Measurements from ENCODE around the gene LBR. TPM values are rescaled to one million over a fixed set of nuclear protein-coding genes. Genes with fewer than 3 reads are reported as not detected.

The LBR gene
- total and polyA plus RNA-seq, 2 of the 4 experiments (the other 2 are of a cell fraction): 21.3 to 24.9 TPM

DNA sequence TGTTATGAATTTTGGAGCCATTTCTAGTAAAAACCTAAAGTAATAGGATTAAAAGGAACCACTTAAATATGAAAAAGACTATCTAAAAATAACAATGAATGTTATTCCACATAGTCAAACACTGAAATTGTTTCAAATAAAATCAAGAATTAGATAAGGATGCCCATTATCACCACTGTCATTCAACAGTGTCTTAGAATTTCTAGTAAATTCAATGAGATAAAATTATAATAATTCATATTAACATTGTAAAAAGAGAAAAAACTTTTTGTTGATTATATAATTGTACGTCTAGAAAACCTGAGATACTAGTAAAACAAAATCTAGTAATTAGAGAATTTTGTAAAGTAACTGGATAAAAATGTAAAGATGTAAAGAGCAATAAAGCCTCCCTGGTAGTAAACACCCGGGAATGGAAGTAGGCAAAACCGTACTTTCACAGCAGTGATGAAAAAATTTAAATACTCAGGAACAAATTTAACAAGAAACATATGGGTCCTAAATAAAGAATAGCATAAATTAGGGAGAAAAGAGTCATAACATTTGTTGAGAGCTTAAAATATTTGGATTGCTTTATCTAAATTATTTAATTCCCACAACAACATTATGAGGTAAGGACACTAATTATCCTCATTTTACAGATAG lies 56.4 kb downstream of the LBR start:
- no peak overlapping the region for H2AK9ac ChIP-seq (replicated peaks; ENCODE audit: low read depth, low read length, poor library complexity)
- ChIA-PET CTCF (no interaction called here), POLR2A (ENCODE audit: unreplicated experiment) (no interaction called here)
- H3K79me1 ChIP-seq (ENCODE audit: low read depth in 1 of 2, low read length in 2 of 2): no peaks in the 10 kb centered on the region
- no peak overlapping the region for H3K4ac ChIP-seq (ENCODE audit: low read depth, low read length)
- no peak overlapping the region for H2BK15ac ChIP-seq (ENCODE audit: low read depth, low read length)
- H3K9ac ChIP-seq (ENCODE audit: low read depth, low read length): no peak overlapping the region
- no peak overlapping the region for H4K8ac ChIP-seq (ENCODE audit: low read depth in 2 of 2, low read length in 2 of 2)
- no peaks in the 10 kb centered on the region for H3K36me3 ChIP-seq (ENCODE audit: control insufficient read depth, insufficient read depth, low read length)
- H4K5ac ChIP-seq (ENCODE audit: low read depth, low read length): no peak overlapping the region
- no peak overlapping the region for H3K23ac ChIP-seq (ENCODE audit: low read depth, low read length)
- H3K14ac ChIP-seq (replicated peaks; ENCODE audit: low read depth, low read length): no peak overlapping the region
- no peaks in the 10 kb centered on the region for H4K20me1 ChIP-seq (ENCODE audit: insufficient read depth, low read length)
- in situ Hi-C loops (cut with MboI; ENCODE audit: low sequenced_read_pairs): no loop called here
- no peaks in the 10 kb centered on the region for H3K9me3 ChIP-seq (ENCODE audit: control insufficient read depth, insufficient read depth, low read length)
- H3K27ac ChIP-seq (ENCODE audit: insufficient read depth, low read length): no peak overlapping the region
- H2BK120ac ChIP-seq (ENCODE audit: low read depth, low read length): no peak overlapping the region
- no TSS peak for BruUV-seq (replicated peaks)
- H3K27me3 ChIP-seq (ENCODE audit: control insufficient read depth, insufficient read depth, low read length): peaks cover 2% of the 10 kb centered on the region; the same call in 1 of the 2 replicates
- TF ChIP-seq CHD1 (IDR thresholded peaks at IDR 0.05; ENCODE audit: low read depth, low read length) (no peak), MAFK (IDR thresholded peaks at IDR 0.05; ENCODE audit: low read depth, low read length) (no peak), FOS (IDR thresholded peaks at IDR 0.05; ENCODE audit: low read depth, low read length) (no peak), NFE2L2 (IDR thresholded peaks at IDR 0.05; ENCODE audit: low read depth, low read length) (no peak)
- intact Hi-C loops (cut with micrococcal nuclease): no loop called here
- no peak overlapping the region for H3K4me2 ChIP-seq (ENCODE audit: low read depth, low read length)
- no peak overlapping the region for H2BK20ac ChIP-seq (ENCODE audit: low read depth, low read length)
- H3K18ac ChIP-seq (ENCODE audit: low read depth, low read length): no peak overlapping the region
- H2AFZ ChIP-seq (replicated peaks; ENCODE audit: low read length, poor library complexity): no peak overlapping the region
- no peak overlapping the region for H2AK5ac ChIP-seq (ENCODE audit: low read depth, low read length)
- H3K9me1 ChIP-seq (ENCODE audit: insufficient read depth, low read length): no peaks in the 10 kb centered on the region
- H3K4me1 ChIP-seq (ENCODE audit: control insufficient read depth, insufficient read depth, low read length): no peaks in the 10 kb centered on the region; the same call in 1 of the 2 replicates
- dilution Hi-C loops (cut with HindIII; ENCODE audit: low sequenced_read_pairs, unreplicated experiment): no loop called here
- H3K56ac ChIP-seq (ENCODE audit: extremely low read depth, insufficient read depth, low read length): no peak overlapping the region
- ATAC-seq (ENCODE audit: low read depth) (no peak), DNase-seq (no peak)
- no CpG with 5 or more reads among the region's 3 CpGs for WGBS, 2 experiments (ENCODE audit: extremely low coverage in 2 of 2, insufficient read length in 1 of 2)
- H3K4me3 ChIP-seq (ENCODE audit: insufficient read depth, low read depth, low read length): no peak overlapping the region
- no peak overlapping the region for H2BK5ac ChIP-seq (ENCODE audit: low read depth, low read length, poor library complexity, severe bottlenecking)
- no peak overlapping the region for H4K91ac ChIP-seq (ENCODE audit: insufficient read depth, low read depth, low read length)

All from IMR-90 (cell line).